ENCODE data around the gene TP53TG5.
"Not testable (repeated sequence)": the region's sequence is repeated elsewhere in the genome, so short reads cannot be mapped to it uniquely, and the experiment has no call there.

The TP53TG5 gene

DNA sequence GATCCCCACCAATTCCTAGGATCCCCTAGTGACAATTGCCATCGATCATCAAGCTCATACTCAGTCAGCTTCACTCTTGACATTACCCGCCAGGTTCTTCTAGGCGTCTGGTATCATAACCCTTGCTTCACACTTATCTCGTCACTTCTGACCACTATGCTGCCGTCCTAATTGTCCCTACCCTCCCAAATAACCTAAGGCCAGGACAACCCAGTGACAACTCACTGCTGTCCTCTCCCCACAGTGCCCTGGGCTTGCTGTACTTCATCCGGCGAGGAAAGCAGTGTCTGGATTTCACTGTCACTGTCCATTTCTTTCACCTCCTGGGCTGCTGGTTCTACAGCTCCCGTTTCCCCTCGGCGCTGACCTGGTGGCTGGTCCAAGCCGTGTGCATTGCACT, 11.5 kb downstream of the TP53TG5 start:
- no peak for DNase-seq (ENCODE audit: low spot score)

DNA sequence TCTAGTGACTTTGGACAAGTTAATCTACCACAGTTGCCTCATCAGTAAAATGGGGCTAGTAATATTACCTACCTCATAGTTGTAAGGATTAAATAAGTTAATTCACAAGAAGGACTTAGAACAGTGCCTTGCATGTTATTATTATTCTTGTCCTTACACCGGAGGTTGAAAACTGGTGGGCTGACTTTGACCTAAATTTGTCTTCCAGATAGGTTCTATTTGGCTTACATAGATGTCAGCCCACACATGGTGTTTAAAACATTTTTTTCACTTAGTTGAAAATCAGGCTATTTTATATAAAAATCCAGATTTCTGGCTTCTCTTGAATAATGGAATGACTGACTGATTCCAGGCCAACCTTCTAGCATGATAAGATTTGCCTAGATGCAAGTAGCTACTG, 11.9 kb downstream of the TP53TG5 start:
- DNase-seq (ENCODE audit: low spot score) = no peak

GRCh38 chr20:45365444-45365970, 12.6 kb downstream of the TP53TG5 start:
- DNase-seq (ENCODE audit: low spot score) = no peak

- no peak for DNase-seq (ENCODE audit: low spot score)
Observed at GRCh38 chr20:45363611-45364492, 14.3 kb downstream of the TP53TG5 start.

DNA sequence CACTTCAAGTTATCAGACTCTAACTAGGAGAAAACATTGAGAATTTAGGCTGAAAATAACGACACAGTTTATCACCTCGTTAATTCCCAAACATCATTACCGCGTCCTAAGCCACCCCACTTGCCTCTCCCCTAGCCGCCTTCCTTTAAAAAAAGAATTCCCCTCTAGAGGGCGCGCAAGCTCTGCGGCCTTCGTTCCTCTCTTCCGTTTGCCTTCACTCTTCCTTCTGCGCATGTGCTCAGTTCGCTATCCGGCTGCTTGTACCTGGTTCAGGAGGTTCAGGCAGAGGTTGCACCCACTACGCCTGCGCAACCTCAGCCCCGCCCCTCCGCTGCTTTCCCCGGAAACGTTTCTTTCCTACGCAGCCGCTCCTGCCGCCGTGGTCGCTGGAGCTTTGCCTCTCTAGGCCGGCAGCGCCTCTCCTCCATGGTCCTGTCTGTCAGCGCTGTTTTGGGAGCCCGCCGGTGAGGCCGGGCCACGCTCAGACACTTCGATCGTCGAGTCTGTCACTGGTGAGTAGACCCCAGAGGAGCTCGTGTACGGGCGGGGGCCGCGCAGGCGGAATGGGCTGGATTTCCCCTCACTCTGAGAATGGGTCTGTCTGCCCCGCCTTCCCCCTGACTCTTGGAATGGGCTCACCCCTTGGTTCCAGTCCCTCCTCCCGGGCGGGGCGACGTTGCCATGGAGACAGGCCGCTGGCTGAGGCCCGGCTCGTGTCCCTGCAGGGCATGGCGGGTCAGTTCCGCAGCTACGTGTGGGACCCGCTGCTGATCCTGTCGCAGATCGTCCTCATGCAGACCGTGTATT, 15.1 kb downstream of the TP53TG5 start, which contains the start of gene SYS1:
SYS1 (plus strand) TSS at position 353 of the 807 bp plus-strand sequence; CDS start at position 729, 376 bp downstream.
- peak; percentile 99 for DNase-seq (ENCODE audit: low spot score)

- DNase-seq (ENCODE audit: low spot score) = no peak
Observed at GRCh38 chr20:45361793-45362192, 16.3 kb downstream of the TP53TG5 start.

DNA sequence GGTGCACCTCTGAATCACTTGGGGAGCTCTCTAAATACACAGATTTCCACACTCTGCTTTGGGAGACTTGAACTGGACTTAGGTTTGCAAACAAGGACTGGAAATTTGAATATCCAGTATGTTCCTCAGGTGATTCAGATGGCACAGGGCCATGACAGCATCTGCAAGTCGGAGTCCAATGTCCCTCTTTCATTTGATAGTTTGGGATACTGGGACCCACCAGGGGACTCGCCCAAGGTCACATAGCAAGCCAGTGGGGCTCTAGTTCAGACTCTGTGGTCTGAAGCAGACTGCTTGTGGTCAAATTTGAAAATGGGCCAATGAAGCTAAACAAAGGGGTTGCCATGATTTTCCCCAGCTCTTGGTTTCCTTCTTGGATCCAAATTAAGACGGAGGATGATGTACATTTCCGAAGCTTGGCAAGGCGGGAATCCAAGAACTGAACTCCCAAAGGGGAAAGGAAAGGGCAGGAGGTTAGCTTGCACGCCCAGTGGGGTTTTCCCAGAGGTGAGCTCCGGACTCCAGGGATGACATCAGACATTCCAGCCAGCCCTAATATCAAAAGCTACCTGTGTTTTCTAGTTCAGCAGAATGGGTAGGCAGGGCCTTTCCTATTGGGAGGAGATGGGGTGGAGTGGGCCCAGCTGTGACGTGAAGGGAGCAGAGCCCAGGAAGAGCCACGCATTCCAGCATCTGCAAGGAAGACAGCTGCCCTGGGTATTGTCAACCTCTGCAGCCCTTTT, 18.5 kb downstream of the TP53TG5 start:
- no peak for DNase-seq (ENCODE audit: low spot score)

DNA sequence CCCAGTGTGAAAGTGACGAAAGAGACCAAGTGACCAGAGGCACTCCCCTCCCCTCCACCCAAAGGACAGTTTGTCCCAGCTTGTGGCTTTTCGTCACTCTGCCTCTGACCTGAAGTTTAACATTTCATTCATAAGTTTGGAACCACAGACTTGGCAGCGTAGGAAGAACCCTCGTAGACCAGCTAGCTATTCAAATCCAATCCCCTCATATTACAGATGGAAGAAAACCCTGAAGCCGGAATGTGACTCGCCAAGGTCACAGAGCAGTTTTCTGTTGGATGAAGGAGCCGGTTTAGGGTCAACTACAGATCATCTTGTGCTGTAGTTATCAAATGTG, 19.1 kb downstream of the TP53TG5 start:
- no peak for DNase-seq (ENCODE audit: low spot score)

DNA sequence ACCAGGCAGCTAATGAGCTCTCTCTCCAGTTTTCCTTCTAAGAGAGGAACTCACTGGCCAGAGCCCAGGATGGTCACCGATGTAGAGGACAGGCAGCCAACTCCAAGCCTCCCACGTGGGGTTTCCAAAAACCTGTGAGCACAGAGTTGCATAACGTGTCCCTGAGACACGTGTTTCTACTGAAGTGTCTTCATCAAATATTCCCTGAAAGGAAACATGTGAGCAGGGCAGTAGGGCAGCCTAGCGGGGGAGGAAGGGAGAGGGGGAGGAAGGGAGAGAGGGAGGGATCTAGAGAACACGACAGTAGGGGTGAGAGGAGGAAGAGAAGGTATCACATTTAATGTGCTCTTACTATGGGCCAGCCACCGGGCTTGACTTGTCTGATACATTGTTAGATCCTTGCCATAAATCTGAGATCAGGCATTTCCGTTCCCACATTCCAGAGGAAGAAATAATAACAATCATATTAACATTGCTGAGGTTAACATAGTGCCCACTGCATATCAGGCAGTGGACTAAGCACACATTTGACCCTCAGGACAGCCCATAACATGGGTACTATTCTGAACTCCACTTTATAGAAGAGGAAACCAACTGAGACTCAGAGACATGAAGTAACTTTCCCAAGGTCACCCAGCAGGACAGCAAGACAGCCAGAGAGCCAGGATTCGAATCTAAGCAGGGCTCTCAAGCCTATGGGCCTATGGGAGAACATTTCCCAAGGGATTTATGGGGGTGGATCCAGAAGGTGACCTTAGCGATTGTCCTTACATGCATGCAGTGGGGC, 19.6 kb downstream of the TP53TG5 start:
- no peak for DNase-seq (ENCODE audit: low spot score)

GRCh38 chr20:45355209-45356084, 22.7 kb downstream of the TP53TG5 start:
- peak; percentile 66 for DNase-seq (ENCODE audit: low spot score)

DNA sequence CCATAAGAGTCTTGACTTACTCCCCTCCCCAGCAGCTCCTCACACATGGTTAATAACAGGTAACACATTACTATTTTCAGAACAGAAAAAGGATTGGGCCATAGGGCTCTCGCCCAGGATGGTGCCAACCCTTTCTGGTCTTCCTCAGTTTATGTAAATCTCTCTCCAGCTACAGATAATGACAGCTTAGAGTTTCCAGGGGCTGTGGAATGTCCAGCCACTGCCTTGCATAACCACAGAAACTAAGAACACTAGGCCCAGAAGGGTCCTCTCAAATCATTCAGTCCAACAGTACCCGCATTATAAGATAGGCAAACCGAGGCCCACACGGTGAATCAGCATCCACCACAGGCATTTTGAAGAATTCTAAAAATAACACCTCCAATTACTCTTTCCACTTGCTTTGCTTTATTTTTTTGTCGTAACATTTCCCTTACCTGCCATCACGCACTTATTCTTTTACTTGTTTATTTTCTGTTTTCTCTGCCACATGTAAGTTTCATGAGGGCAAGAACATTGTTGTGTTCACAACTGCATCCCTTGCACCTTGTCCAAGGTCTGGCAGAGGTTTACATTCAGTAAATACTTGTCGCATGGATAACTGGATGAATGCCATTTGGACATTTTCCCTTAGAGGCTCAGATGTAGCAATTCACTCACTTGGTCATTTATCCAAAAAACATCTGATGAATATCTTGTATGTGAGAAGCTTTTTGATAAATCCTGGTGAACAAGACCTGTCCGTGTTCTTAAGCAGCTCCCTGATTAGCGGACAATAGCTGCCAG, 23.5 kb downstream of the TP53TG5 start:
- DNase-seq (ENCODE audit: low spot score) = peak; percentile 32

- DNase-seq (ENCODE audit: low spot score) = no peak
Observed at GRCh38 chr20:45353746-45354145, 24.4 kb downstream of the TP53TG5 start.

- DNase-seq (ENCODE audit: low spot score) = no peak
Observed at GRCh38 chr20:45352729-45353128, 25.4 kb downstream of the TP53TG5 start.

DNA sequence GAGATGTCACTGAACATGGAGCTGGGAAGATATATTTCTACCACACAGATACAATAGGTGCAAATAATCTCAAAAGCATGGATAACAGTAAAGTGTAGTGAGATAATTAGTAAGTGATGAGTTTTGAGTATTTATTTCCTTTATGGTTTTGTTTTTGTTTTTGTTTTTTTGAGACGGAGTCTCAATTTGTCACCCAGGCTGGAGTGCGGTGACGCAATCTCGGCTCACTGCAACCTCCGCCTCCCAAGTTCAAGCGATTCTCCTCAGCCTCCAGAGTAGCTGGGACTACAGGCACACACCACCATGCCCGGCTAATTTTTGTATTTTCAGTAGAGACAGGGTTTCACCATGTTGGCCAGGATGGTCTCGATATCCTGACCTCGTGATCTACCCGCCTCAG, 27.3 kb downstream of the TP53TG5 start:
- DNase-seq (ENCODE audit: low spot score) = not testable (repeated sequence)

- DNase-seq (ENCODE audit: low spot score) = no peak
Observed at GRCh38 chr20:45350217-45350616, 27.9 kb downstream of the TP53TG5 start.

GRCh38 chr20:45347936-45348778, 30.0 kb downstream of the TP53TG5 start, which contains the start of gene SDC4:
Gene SDC4, minus strand, starts transcription at chr20:45348424. Its CDS starts 40 bp downstream, at chr20:45348384.
- peak; percentile 62 for DNase-seq (ENCODE audit: low spot score)

- DNase-seq (ENCODE audit: low spot score) = no peak
Observed at GRCh38 chr20:45347297-45347935, 30.7 kb downstream of the TP53TG5 start.

GRCh38 chr20:45346851-45347250, 31.3 kb downstream of the TP53TG5 start:
- DNase-seq (ENCODE audit: low spot score) = peak; percentile 20
